HG02970 (cell line): ENCODE data around the gene FAM78A.
"Not testable (repeated sequence)": the region's sequence is repeated elsewhere in the genome, so short reads cannot be mapped to it uniquely, and the experiment has no call there.

Experiments used
- ATAC-seq: cut with Tn5 transposase; IDR thresholded peaks from one replicate; pipeline ENCODE4 v1.9.1; 2021; ENCODE audit warnings: mild to moderate bottlenecking, moderate library complexity, moderate number of reproducible peaks; ENCODE audit not compliant: unreplicated experiment, low FRiP score

The FAM78A gene

GRCh38 chr9:131216806-131217205 lies 59.5 kb downstream of the FAM78A start:
- ATAC-seq = no peak

- no peak for ATAC-seq
Measured at GRCh38 chr9:131214876-131215275, 61.4 kb downstream of the FAM78A start.

GRCh38 chr9:131214286-131214856 lies 61.9 kb downstream of the FAM78A start:
- ATAC-seq = no peak

- ATAC-seq = not testable (repeated sequence)
Measured at GRCh38 chr9:131211920-131212319, 64.4 kb downstream of the FAM78A start.
